ENCODE results near the gene KRT16.
A peak's percentile ranks its signal among the peaks of the same experiment; 100 is the strongest.
"Not testable (repeated sequence)": the region's sequence is repeated elsewhere in the genome, so short reads cannot be mapped to it uniquely, and the experiment has no call there.

Gene KRT16

GRCh38 chr17:41582061-41582968, 30.3 kb downstream of the KRT16 start:
- not testable (repeated sequence) for DNase-seq

- no peak for DNase-seq
Observed at GRCh38 chr17:41581366-41582060, 31.1 kb downstream of the KRT16 start.

- no peak for DNase-seq
Observed at GRCh38 chr17:41580687-41581365, 31.7 kb downstream of the KRT16 start.

GRCh38 chr17:41580244-41580575, 32.4 kb downstream of the KRT16 start:
- no peak for DNase-seq

GRCh38 chr17:41579484-41580243, 32.9 kb downstream of the KRT16 start:
- DNase-seq: peak; percentile 72

GRCh38 chr17:41578971-41579370, 33.6 kb downstream of the KRT16 start:
- no peak for DNase-seq

- no peak for DNase-seq
Observed at GRCh38 chr17:41578538-41578937, 34.0 kb downstream of the KRT16 start.

GRCh38 chr17:41576740-41577139, 35.8 kb downstream of the KRT16 start:
- DNase-seq: not testable (repeated sequence)

- DNase-seq: no peak
Observed at GRCh38 chr17:41575336-41575735, 37.2 kb downstream of the KRT16 start.

- DNase-seq: no peak
Observed at GRCh38 chr17:41571561-41572434, 40.8 kb downstream of the KRT16 start, which contains the start of gene KRT9. Gene KRT9, minus strand, starts transcription at chr17:41572059. Its CDS starts 67 bp downstream, at chr17:41571992.

GRCh38 chr17:41567317-41567716, 45.2 kb downstream of the KRT16 start:
- no peak for DNase-seq

GRCh38 chr17:41565338-41565737, 47.2 kb downstream of the KRT16 start:
- DNase-seq: no peak

GRCh38 chr17:41563607-41564170, 48.9 kb downstream of the KRT16 start:
- DNase-seq: no peak

- DNase-seq: no peak
Observed at GRCh38 chr17:41561554-41561953, 51.0 kb downstream of the KRT16 start.

Data from fibroblast of skin of right biceps (primary cell).